Caco-2 (cell line): ENCODE results near the gene C20orf204. TPM values are rescaled to one million over a fixed set of nuclear protein-coding genes. Genes with fewer than 3 reads are reported as not detected.

Source experiments
- BruUV-seq: library from RNA; stranded (reverse); fragments of 400-500 nt; replicated peaks from 2 replicates; lab custom pipeline; 2021; lab: Mats Ljungman, UMichigan
- CTCF ChIA-PET: fragments of 300-600 bp; sonication (Branson Sonifier 250); formaldehyde crosslinking; loops from one replicate; lab custom pipeline; 2022; ENCODE audit warnings: antibody characterized with exemption; lab: Charles Lee
- POLR2A ChIA-PET: fragments of 300-600 bp; sonication (Branson Sonifier 250); formaldehyde crosslinking; loops from one replicate; lab custom pipeline; 2022; ENCODE audit warnings: antibody characterized with exemption; lab: Charles Lee
- DNase-seq, 2 experiments: peaks; one replicate each; pipeline versions ENCODE4 v3.0.0 to v3.0.0-alpha.2; 2020 to 2022
- H3K27me3 ChIP-seq: replicated peaks from 2 replicates; pipeline ENCODE4 v1.6.0; 2011; ENCODE audit warnings: low read length; ENCODE audit not compliant: control insufficient read depth, insufficient read depth
- H3K36me3 ChIP-seq: 2 replicates; pipeline ENCODE4 v1.5.1; 2011; ENCODE audit warnings: low read length; ENCODE audit not compliant: control insufficient read depth, insufficient read depth
- H3K4me1 ChIP-seq: fragments of 250-450 bp; sonication (Bioruptor Pico); 2 replicates; pipeline ENCODE4 v1.5.1; 2020; ENCODE audit warnings: mild to moderate bottlenecking
- H3K4me3 ChIP-seq: 2 replicates; pipeline ENCODE4 v1.5.1; 2011; ENCODE audit warnings: low read depth, mild to moderate bottlenecking, control low read depth, low read length
- H3K9me3 ChIP-seq: fragments of 250-450 bp; sonication (Bioruptor Pico); 2 replicates; pipeline ENCODE4 v1.5.1; 2020; ENCODE audit warnings: mild to moderate bottlenecking, moderate library complexity
- H3K27ac Mint-ChIP-seq: one replicate; pipeline ENCODE4 v1.8.0; 2022; ENCODE audit warnings: mixed read lengths; ENCODE audit not compliant: unreplicated experiment
- H3K27me3 Mint-ChIP-seq: one replicate; pipeline ENCODE4 v1.8.0; 2022; ENCODE audit warnings: mixed read lengths; ENCODE audit not compliant: insufficient read depth, unreplicated experiment
- H3K36me3 Mint-ChIP-seq: one replicate; pipeline ENCODE4 v1.8.0; 2022; ENCODE audit warnings: mild to moderate bottlenecking, mixed read lengths; ENCODE audit not compliant: insufficient read depth, unreplicated experiment
- H3K4me1 Mint-ChIP-seq: one replicate; pipeline ENCODE4 v1.8.0; 2022; ENCODE audit warnings: low read depth, mixed read lengths; ENCODE audit not compliant: unreplicated experiment
- H3K4me3 Mint-ChIP-seq: one replicate; pipeline ENCODE4 v1.8.0; 2022; ENCODE audit warnings: mild to moderate bottlenecking, moderate library complexity, mixed read lengths; ENCODE audit not compliant: unreplicated experiment
- H3K9me3 Mint-ChIP-seq: one replicate; pipeline ENCODE4 v1.8.0; 2022; ENCODE audit warnings: mixed read lengths; ENCODE audit not compliant: unreplicated experiment
- intact Hi-C: fragments of 100-400 bp; cut with micrococcal nuclease; formaldehyde crosslinking; loops from one replicate; pipeline ENCODE4 v1.10.0; 2022; ENCODE audit not compliant: unreplicated experiment
- total RNA-seq: library from RNA; stranded (reverse); gene quantifications from 2 replicates; pipeline ENCODE4 v1.2.3, GENCODE V29; 2022
- TF ChIP-seq, protein P1 (sequence below), 2 experiments: fragments of 200-600 bp in 1 of 2; IDR thresholded peaks; 1 replicate in 1 of 2; 2 replicates in 1 of 2; pipeline versions ENCODE4 v1.5.1 to v1.8.0; 2011 to 2022; ENCODE audit warnings: antibody characterized with exemption in 1 of 2, control low read depth in 1 of 2, inconsistent platforms in 1 of 2, low read depth in 1 of 2, low read length in 1 of 2, mild to moderate bottlenecking in 1 of 2, moderate library complexity in 1 of 2; ENCODE audit not compliant: insufficient read depth in 1 of 2, severe bottlenecking in 1 of 2, unreplicated experiment in 1 of 2

C20orf204 gene
- total RNA-seq, 1 experiment from 2014 or later = 3.2 TPM

DNA sequence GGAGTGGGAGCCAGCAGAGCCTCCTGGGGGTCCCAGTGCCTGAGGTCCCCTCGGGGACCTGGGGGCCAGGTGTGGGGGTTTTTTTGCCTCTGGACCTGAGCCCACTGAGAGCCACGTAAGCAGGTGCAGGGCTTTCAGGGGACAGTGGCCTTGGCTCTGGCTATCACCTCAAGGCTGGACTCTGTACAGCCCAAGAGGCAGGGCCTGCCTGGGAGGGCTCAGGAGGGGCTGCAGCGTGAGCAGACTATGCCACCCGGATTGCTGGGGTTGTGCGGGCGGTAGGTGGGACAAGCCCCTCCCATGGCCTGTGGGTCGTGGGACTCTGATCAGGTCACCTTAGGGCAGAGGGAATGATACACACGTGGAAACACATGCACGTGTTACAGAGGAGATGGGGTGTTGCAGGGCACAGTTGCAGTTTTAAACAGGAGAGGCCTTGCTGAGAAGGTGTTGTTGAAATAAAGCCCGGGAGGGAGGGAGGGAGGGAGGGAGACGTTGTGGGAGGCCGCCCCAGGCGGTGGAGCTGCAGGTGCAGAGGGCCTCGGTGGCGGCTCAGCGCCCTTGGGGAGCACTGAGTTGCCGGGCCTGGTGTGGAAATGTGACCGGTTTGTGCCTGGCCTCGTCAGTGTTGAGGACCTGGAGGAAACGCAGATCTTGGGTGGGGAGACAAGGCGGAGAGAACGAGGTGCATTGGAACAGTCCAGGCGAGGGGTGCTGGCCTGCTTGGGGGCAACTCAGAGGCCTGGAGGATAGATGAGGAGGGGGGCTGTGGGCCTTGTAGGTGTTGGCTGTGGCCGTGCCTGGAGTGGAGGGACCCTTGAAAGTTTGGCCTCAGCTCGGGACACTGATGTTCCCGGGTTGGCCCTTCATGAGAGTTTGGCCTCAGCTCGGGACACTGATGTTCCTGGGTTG, 29.3 kb downstream of the C20orf204 start:
- Mint-ChIP-seq H3K27ac (peak overlapping the region; percentile 45), H3K9me3 (no peaks in the 10 kb centered on the region), H3K27me3 (no peaks in the 10 kb centered on the region), H3K4me3 (no peak overlapping the region), H3K36me3 (peaks cover 8% of the 10 kb centered on the region), H3K4me1 (peaks cover 21% of the 10 kb centered on the region)
- ChIA-PET CTCF (interaction anchor here (0.9 to 1.0 kb wide), 2 partner anchors 26 to 55 kb away, joined by 3 read pairs; no protein-coding TSS in a partner anchor), POLR2A (no interaction called here)
- no TSS peak for BruUV-seq
- Histone ChIP-seq H3K27me3 (no peaks in the 10 kb centered on the region), H3K9me3 (no peaks in the 10 kb centered on the region), H3K36me3 (no peaks in the 10 kb centered on the region), H3K4me3 (no peak overlapping the region), H3K4me1 (peaks cover 14% of the 10 kb centered on the region)
- no peak for DNase-seq
- TF ChIP-seq, protein P1, sequence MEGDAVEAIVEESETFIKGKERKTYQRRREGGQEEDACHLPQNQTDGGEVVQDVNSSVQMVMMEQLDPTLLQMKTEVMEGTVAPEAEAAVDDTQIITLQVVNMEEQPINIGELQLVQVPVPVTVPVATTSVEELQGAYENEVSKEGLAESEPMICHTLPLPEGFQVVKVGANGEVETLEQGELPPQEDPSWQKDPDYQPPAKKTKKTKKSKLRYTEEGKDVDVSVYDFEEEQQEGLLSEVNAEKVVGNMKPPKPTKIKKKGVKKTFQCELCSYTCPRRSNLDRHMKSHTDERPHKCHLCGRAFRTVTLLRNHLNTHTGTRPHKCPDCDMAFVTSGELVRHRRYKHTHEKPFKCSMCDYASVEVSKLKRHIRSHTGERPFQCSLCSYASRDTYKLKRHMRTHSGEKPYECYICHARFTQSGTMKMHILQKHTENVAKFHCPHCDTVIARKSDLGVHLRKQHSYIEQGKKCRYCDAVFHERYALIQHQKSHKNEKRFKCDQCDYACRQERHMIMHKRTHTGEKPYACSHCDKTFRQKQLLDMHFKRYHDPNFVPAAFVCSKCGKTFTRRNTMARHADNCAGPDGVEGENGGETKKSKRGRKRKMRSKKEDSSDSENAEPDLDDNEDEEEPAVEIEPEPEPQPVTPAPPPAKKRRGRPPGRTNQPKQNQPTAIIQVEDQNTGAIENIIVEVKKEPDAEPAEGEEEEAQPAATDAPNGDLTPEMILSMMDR (IDR thresholded peaks at IDR 0.05; ENCODE audit: insufficient read depth in 1 of 2, low read depth in 1 of 2, low read length in 1 of 2, severe bottlenecking in 1 of 2, unreplicated experiment in 1 of 2) = no peak
- intact Hi-C loops = loop anchor here (10.0 kb wide), 1 partner anchor 171 kb away; the partner anchor contains the start of gene DNAJC5

DNA sequence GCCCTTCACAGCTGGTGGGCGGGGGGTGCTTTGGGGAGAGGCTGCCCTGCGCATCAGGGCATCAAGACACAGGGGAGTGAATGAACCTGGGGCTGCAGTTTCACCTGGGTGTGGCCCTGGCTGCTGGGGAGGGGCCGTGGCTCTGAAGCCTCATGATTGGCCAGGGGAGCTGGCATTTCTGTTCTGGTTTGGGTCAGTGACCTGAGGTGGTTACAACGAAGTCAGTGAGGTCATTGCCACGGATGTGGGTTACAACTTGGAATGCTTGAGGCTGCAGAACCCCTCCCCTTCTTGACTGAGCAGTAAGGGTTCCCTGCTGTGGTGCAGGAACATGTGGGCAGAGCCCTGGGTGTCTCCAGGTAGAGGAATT, 30.0 kb downstream of the C20orf204 start:
- Histone ChIP-seq H3K4me1 (peaks cover 14% of the 10 kb centered on the region), H3K9me3 (no peaks in the 10 kb centered on the region), H3K36me3 (no peaks in the 10 kb centered on the region), H3K27me3 (no peaks in the 10 kb centered on the region), H3K4me3 (no peak overlapping the region)
- ChIA-PET CTCF (interaction anchor here (0.6 to 1.4 kb wide), 4 partner anchors 8 to 23 kb away, joined by 3 to 12 read pairs (median 4); partner anchors contain the start of gene LKAAEAR1), POLR2A (no interaction called here)
- peaks cover 21% of the 10 kb centered on the region for H3K4me1 Mint-ChIP-seq
- H3K36me3 Mint-ChIP-seq = peaks cover 8% of the 10 kb centered on the region
- H3K27me3 Mint-ChIP-seq = no peaks in the 10 kb centered on the region
- no TSS peak for BruUV-seq
- DNase-seq = no peak
- TF ChIP-seq, protein P1 (IDR thresholded peaks at IDR 0.05; ENCODE audit: insufficient read depth in 1 of 2, low read depth in 1 of 2, low read length in 1 of 2, severe bottlenecking in 1 of 2, unreplicated experiment in 1 of 2) = no peak
- H3K9me3 Mint-ChIP-seq = no peaks in the 10 kb centered on the region
- intact Hi-C loops = loop anchor here (10.0 kb wide), 1 partner anchor 171 kb away; the partner anchor contains the start of gene DNAJC5
- peak overlapping the region; percentile 45 for H3K27ac Mint-ChIP-seq
- no peak overlapping the region for H3K4me3 Mint-ChIP-seq

DNA sequence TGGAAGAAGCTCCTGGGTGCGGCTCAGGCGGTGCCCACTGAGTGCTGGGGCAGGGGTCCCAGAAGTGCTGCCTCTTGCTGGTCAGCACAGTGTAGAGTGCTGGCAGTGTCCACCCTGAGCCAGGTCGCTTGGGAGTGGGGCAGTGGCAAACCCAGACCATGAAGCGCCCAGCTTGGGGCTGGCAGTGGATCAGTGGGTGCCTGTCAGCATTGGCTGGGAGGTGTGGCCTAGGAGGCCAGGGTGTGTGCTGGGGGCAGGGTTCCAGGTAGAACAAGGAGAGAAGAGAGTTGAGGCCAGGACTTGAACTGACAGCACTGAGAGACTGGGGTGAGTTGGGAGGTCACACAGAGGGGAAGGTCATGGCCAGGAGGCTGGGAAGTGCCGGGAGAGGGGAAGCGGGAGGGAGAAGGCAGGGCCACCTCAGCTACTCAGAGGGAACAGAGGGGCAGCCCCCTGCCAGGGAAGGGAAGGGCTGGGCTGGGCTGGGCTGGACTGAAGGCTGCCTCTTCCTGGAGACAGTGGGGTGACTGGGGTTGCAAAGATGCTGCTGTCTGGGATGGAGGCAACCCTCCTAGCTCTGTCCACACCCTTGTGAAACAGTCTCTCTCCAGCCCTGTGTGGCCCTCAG, 31.1 kb downstream of the C20orf204 start:
- Histone ChIP-seq H3K4me1 (peaks cover 13% of the 10 kb centered on the region), H3K36me3 (no peaks in the 10 kb centered on the region), H3K27me3 (no peaks in the 10 kb centered on the region), H3K4me3 (no peak overlapping the region), H3K9me3 (no peaks in the 10 kb centered on the region)
- TF ChIP-seq, protein P1 (IDR thresholded peaks at IDR 0.05; ENCODE audit: insufficient read depth in 1 of 2, low read depth in 1 of 2, low read length in 1 of 2, severe bottlenecking in 1 of 2, unreplicated experiment in 1 of 2) = no peak
- BruUV-seq = no TSS peak
- no peak for DNase-seq
- H3K4me3 Mint-ChIP-seq = no peak overlapping the region
- H3K9me3 Mint-ChIP-seq = no peaks in the 10 kb centered on the region
- H3K4me1 Mint-ChIP-seq = peaks cover 21% of the 10 kb centered on the region
- no peak overlapping the region for H3K27ac Mint-ChIP-seq
- intact Hi-C loops = loop anchor here (10.0 kb wide), 1 partner anchor 172 kb away; the partner anchor contains the start of gene DNAJC5
- CTCF ChIA-PET = interaction anchor here (0.9 to 1.4 kb wide), 4 partner anchors 10 to 29 kb away, joined by 3 to 6 read pairs (median 4); partner anchors contain the start of gene LKAAEAR1
- peaks cover 14% of the 10 kb centered on the region for H3K36me3 Mint-ChIP-seq
- no peaks in the 10 kb centered on the region for H3K27me3 Mint-ChIP-seq
- POLR2A ChIA-PET = no interaction called here
